Loucy (cell line): ENCODE data around the gene MYL12B.

Experiments used
- H2AFZ ChIP-seq: fragments of 200-600 bp; sonication (generic); 2 replicates; pipeline ENCODE4 v1.6.0; 2016; ENCODE audit warnings: antibody characterized with exemption, mild to moderate bottlenecking, low read length, moderate library complexity
- H3F3A ChIP-seq: fragments of 200-600 bp; 2 replicates; pipeline ENCODE4 v1.6.0; 2016; ENCODE audit warnings: antibody characterized with exemption, low read depth, mild to moderate bottlenecking
- H3K27me3 ChIP-seq: fragments of 200-600 bp; sonication (generic); 2 replicates; pipeline ENCODE4 v1.6.1; 2014; ENCODE audit warnings: low read length, mild to moderate bottlenecking; ENCODE audit not compliant: insufficient read depth, poor library complexity, severe bottlenecking
- H3K36me3 ChIP-seq: fragments of 200-600 bp; sonication (generic); 2 replicates; pipeline ENCODE4 v1.6.1; 2016; ENCODE audit warnings: low read length; ENCODE audit not compliant: insufficient read depth
- H3K4me1 ChIP-seq: fragments of 200-600 bp; sonication (generic); 2 replicates; pipeline ENCODE4 v1.5.1; 2014; ENCODE audit warnings: low read length, mild to moderate bottlenecking; ENCODE audit not compliant: insufficient read depth, poor library complexity, severe bottlenecking
- H3K4me2 ChIP-seq: fragments of 200-600 bp; sonication (generic); 2 replicates; pipeline ENCODE4 v1.6.0; 2014; ENCODE audit warnings: antibody characterized with exemption, low read length, low read depth, mild to moderate bottlenecking; ENCODE audit not compliant: poor library complexity, severe bottlenecking
- H3K4me3 ChIP-seq: fragments of 200-600 bp; sonication (generic); 2 replicates; pipeline ENCODE4 v1.5.1; 2014; ENCODE audit warnings: low read length, mild to moderate bottlenecking, mixed read lengths; ENCODE audit not compliant: poor library complexity, severe bottlenecking
- H3K79me2 ChIP-seq: fragments of 200-600 bp; sonication (generic); 2 replicates; pipeline ENCODE4 v1.6.1; 2014; ENCODE audit warnings: low read length; ENCODE audit not compliant: insufficient read depth
- H3K9ac ChIP-seq: fragments of 200-600 bp; sonication (generic); 2 replicates; pipeline ENCODE4 v1.6.0; 2014; ENCODE audit warnings: mild to moderate bottlenecking, low read depth, low read length, moderate library complexity; ENCODE audit not compliant: poor library complexity, severe bottlenecking
- H3K9me2 ChIP-seq: fragments of 200-600 bp; sonication (generic); replicated peaks from 2 replicates; pipeline ENCODE4 v1.6.1; 2016; ENCODE audit warnings: low read depth, low read length, mixed read lengths
- H3K9me3 ChIP-seq: fragments of 200-600 bp; sonication (generic); 2 replicates; pipeline ENCODE4 v1.6.1; 2014; ENCODE audit warnings: mild to moderate bottlenecking, antibody characterized with exemption, low read length, low read depth; ENCODE audit not compliant: insufficient read depth
- H4K20me1 ChIP-seq: fragments of 200-600 bp; sonication (generic); 2 replicates; pipeline ENCODE4 v1.6.0; 2014; ENCODE audit warnings: antibody characterized with exemption, low read length, mild to moderate bottlenecking; ENCODE audit not compliant: insufficient read depth, poor library complexity, severe bottlenecking
- CTCF ChIP-seq: fragments of 200-600 bp; sonication (generic); conservative IDR thresholded peaks from 2 replicates; pipeline ENCODE4 v1.5.1; 2014; ENCODE audit warnings: mild to moderate bottlenecking, antibody characterized with exemption, low read length
- EZH2phosphoT487 ChIP-seq: fragments of 200-600 bp; IDR thresholded peaks from 2 replicates; pipeline ENCODE4 v1.6.1; 2018; ENCODE audit warnings: antibody characterized with exemption, mild to moderate bottlenecking, moderate library complexity, borderline replicate concordance

Gene MYL12B

GRCh38 chr18:3293196-3293951 is 31.4 kb downstream of the MYL12B start:
- H3K4me1 ChIP-seq = peaks cover 8% of the 10 kb centered on the region
- 0 out of 2 replicates have a peak, but pooled peaks cover 5% of the 10 kb centered on the region for H3K79me2 ChIP-seq
- H3K27me3 ChIP-seq = no peaks in the 10 kb centered on the region
- no peaks in the 10 kb centered on the region for H3K9me3 ChIP-seq
- H3K4me3 ChIP-seq = no peak overlapping the region
- H3F3A ChIP-seq = no peaks in the 10 kb centered on the region
- H3K9me2 ChIP-seq = no peaks in the 10 kb centered on the region
- TF ChIP-seq CTCF = no peak
- TF ChIP-seq EZH2phosphoT487 = no peak
- H3K36me3 ChIP-seq = no peaks in the 10 kb centered on the region
- H3K9ac ChIP-seq = no peak overlapping the region
- no peaks in the 10 kb centered on the region for H4K20me1 ChIP-seq
- no peak overlapping the region for H2AFZ ChIP-seq
- no peak overlapping the region for H3K4me2 ChIP-seq

GRCh38 chr18:3294435-3295080 is 32.6 kb downstream of the MYL12B start:
- Histone ChIP-seq H3K4me3 (no peak overlapping the region), H3K27me3 (peaks cover 3% of the 10 kb centered on the region), H3K9ac (no peak overlapping the region), H3K4me1 (peaks cover 8% of the 10 kb centered on the region), H3K36me3 (no peaks in the 10 kb centered on the region), H3F3A (no peaks in the 10 kb centered on the region), H3K4me2 (no peak overlapping the region), H4K20me1 (no peaks in the 10 kb centered on the region), H3K79me2 (0 out of 2 replicates have a peak, but pooled peaks cover 5% of the 10 kb centered on the region), H3K9me2 (no peaks in the 10 kb centered on the region), H2AFZ (no peak overlapping the region), H3K9me3 (no peaks in the 10 kb centered on the region)
- no peak for TF ChIP-seq CTCF
- no peak for TF ChIP-seq EZH2phosphoT487

- no peaks in the 10 kb centered on the region for H3K9me2 ChIP-seq
Observed at GRCh38 chr18:3297025-3297984, 35.4 kb downstream of the MYL12B start.

More at GRCh38 chr18:3297025-3297984, 35.4 kb downstream of the MYL12B start:
- H4K20me1 ChIP-seq = no peaks in the 10 kb centered on the region
- H3K9ac ChIP-seq = peak overlapping the region; percentile 82
- 0 out of 2 replicates have a peak, but pooled peaks cover 5% of the 10 kb centered on the region for H3K79me2 ChIP-seq
- H3K36me3 ChIP-seq = no peaks in the 10 kb centered on the region
- H3K4me3 ChIP-seq = peak overlapping the region; percentile 89
- H3F3A ChIP-seq = no peaks in the 10 kb centered on the region
- peaks cover 4% of the 10 kb centered on the region for H3K27me3 ChIP-seq
- no peak for TF ChIP-seq EZH2phosphoT487
- peak; percentile 97 for TF ChIP-seq CTCF
- H3K4me2 ChIP-seq = peak overlapping the region; percentile 97
- peaks cover 8% of the 10 kb centered on the region for H3K4me1 ChIP-seq
- no peaks in the 10 kb centered on the region for H3K9me3 ChIP-seq
- peak overlapping the region; percentile 99 for H2AFZ ChIP-seq
